GM12878 (cell line): ENCODE data around the gene ELF2. TPM values are rescaled to one million over a fixed set of nuclear protein-coding genes. Genes with fewer than 3 reads are reported as not detected.
"Not testable (repeated sequence)": the region's sequence is repeated elsewhere in the genome, so short reads cannot be mapped to it uniquely, and the experiment has no call there.

Experiments
- ATAC-seq: fragments of 200-7000 bp; cut with Tn5 transposase; 3 replicates; pipeline ENCODE4 v1.9.1; 2020; ENCODE audit warnings: mild to moderate bottlenecking, moderate library complexity
- BruUV-seq: library from RNA; stranded (reverse); fragments of 400-500 nt; replicated peaks from 2 replicates; lab custom pipeline; 2021; lab: Mats Ljungman, UMichigan
- CTCF ChIA-PET: fragments of 300-600 bp; sonication (Branson Sonifier 250); formaldehyde crosslinking; extraction: SDS; loops from one replicate; lab custom pipeline; 2021; ENCODE audit warnings: inconsistent platforms; lab: Yijun Ruan, JAX
- POLR2A ChIA-PET: fragments of 350-600 bp; formaldehyde crosslinking; extraction: SDS; loops from one replicate; lab custom pipeline; 2021; ENCODE audit warnings: inconsistent platforms; lab: Charles Lee
- RAD21 ChIA-PET: fragments of 300-600 bp; sonication (Branson Sonifier 250); formaldehyde crosslinking; loops from one replicate; lab custom pipeline; 2023; ENCODE audit warnings: antibody characterized with exemption; ENCODE audit not compliant: unreplicated experiment; lab: Charles Lee
- SMC1A ChIA-PET: fragments of 300-600 bp; sonication (Branson Sonifier 250); formaldehyde crosslinking; loops from one replicate; lab custom pipeline; 2023; ENCODE audit not compliant: unreplicated experiment, uncharacterized antibody; lab: Charles Lee
- DNase-seq: peaks from one replicate; pipeline ENCODE4 v3.0.0-alpha.2; 2011; ENCODE audit warnings: low read depth, low spot score
- FAIRE-seq: peaks from 3 replicates; lab custom pipeline; 2011; peaks lifted over from hg19 to GRCh38; lab: Jason Lieb, UNC
- H2AFZ ChIP-seq: 2 replicates; pipeline ENCODE4 v1.6.0; 2011; ENCODE audit warnings: low read depth, low read length, control low read depth; ENCODE audit not compliant: control insufficient read depth
- H3K27ac ChIP-seq: 2 replicates; pipeline ENCODE4 v1.5.1; 2011; ENCODE audit warnings: control low read depth; ENCODE audit not compliant: control insufficient read depth, insufficient read depth
- H3K27me3 ChIP-seq, 2 experiments: replicated peaks in 1 of 2; 2 replicates each; pipeline versions ENCODE4 v1.6.0 to v1.6.1; 2011; ENCODE audit warnings: low read length in 1 of 2; ENCODE audit not compliant: control insufficient read depth in 2 of 2, insufficient read depth in 2 of 2
- H3K36me3 ChIP-seq, 2 experiments: 2 replicates each; pipeline ENCODE4 v1.5.1; 2011; ENCODE audit warnings: low read length in 1 of 2; ENCODE audit not compliant: control insufficient read depth in 2 of 2, insufficient read depth in 2 of 2
- H3K4me1 ChIP-seq: 2 replicates; pipeline ENCODE4 v1.6.1; 2011; ENCODE audit warnings: mild to moderate bottlenecking, low read length, moderate library complexity, mixed read lengths; ENCODE audit not compliant: control insufficient read depth, insufficient read depth
- H3K4me2 ChIP-seq: 2 replicates; pipeline ENCODE4 v1.6.0; 2011; ENCODE audit warnings: control low read depth; ENCODE audit not compliant: control insufficient read depth, insufficient read depth
- H3K4me3 ChIP-seq: fragments of 200-600 bp; sonication (generic); 2 replicates; pipeline ENCODE4 v1.5.1; 2016
- H3K79me2 ChIP-seq: 2 replicates; pipeline ENCODE4 v1.6.0; 2011; ENCODE audit warnings: low read length; ENCODE audit not compliant: control insufficient read depth, insufficient read depth
- H3K9ac ChIP-seq: 2 replicates; pipeline ENCODE4 v1.8.0; 2011; ENCODE audit warnings: low read length, control low read depth, mixed read lengths; ENCODE audit not compliant: control insufficient read depth, insufficient read depth
- H3K9me3 ChIP-seq: replicated peaks from 3 replicates; pipeline ENCODE4 v1.5.1; 2011; ENCODE audit warnings: mild to moderate bottlenecking, low read length; ENCODE audit not compliant: control insufficient read depth, insufficient read depth
- H4K20me1 ChIP-seq: 2 replicates; pipeline ENCODE4 v1.6.0; 2011; ENCODE audit not compliant: control insufficient read depth, insufficient read depth
- IKZF2 ChIP-seq, 2 experiments: fragments of 450-650 bp; IDR thresholded peaks; 2 replicates each; pipeline ENCODE4 v1.6.1; 2017; ENCODE audit warnings: mild to moderate bottlenecking in 2 of 2, moderate library complexity in 2 of 2
- NR2C1 ChIP-seq: fragments of 450-650 bp; IDR thresholded peaks from 2 replicates; pipeline ENCODE4 v1.6.1; 2017; ENCODE audit warnings: antibody characterized with exemption, mild to moderate bottlenecking, moderate library complexity
- PML ChIP-seq: IDR thresholded peaks from 2 replicates; pipeline ENCODE4 v1.6.1; 2012; ENCODE audit warnings: low read length, inconsistent platforms
- RFX5 ChIP-seq: IDR thresholded peaks from 2 replicates; pipeline ENCODE4 v1.6.1; 2011; ENCODE audit warnings: low read depth, low read length, improper control_type of control experiment
- ZNF274 ChIP-seq: IDR thresholded peaks from one replicate; pipeline ENCODE4 v1.8.0; 2011; ENCODE audit not compliant: insufficient read length, insufficient read depth
- WGBS: methylation state at CpG from one replicate; pipeline ENCODE4 v1.1.6; 2016; ENCODE audit warnings: low lambda C conversion rate; ENCODE audit not compliant: insufficient replicate concordance, insufficient coverage; ENCODE audit errors: missing lambda C conversion rate; 5-methylcytosine and 5-hydroxymethylcytosine counted together
- in situ Hi-C: fragments of 300-500 bp; cut with MboI; formaldehyde crosslinking; loops from 9 replicates; pipeline ENCODE4 v1.14.3; 2018; ENCODE audit warnings: mixed read lengths
- intact Hi-C: fragments of 100-400 bp; cut with micrococcal nuclease; formaldehyde crosslinking; loops from one replicate; pipeline ENCODE4 v1.14.2; 2022; ENCODE audit not compliant: unreplicated experiment
- polyA plus RNA-seq, 11 experiments: library from polyadenylated mRNA; depleted of rRNA in 4 of 11; unstranded in 6 of 11; stranded (reverse) in 5 of 11; fragments of >200 nt; fragmentation: Nextera tagmentation in 4 of 11; fragmentation: Illumina TruSeq in 1 of 11; extraction: Ambion mirVana in 4 of 11; extraction: Trizol in 1 of 11; gene quantifications; 1 replicate in 1 of 11; 2 replicates in 10 of 11; pipeline versions ENCODE4 v1.2.1 to v1.2.3, GENCODE V29; 2011 to 2016; ENCODE audit warnings: inconsistent platforms in 2 of 11, missing spikeins in 2 of 11, low read depth in 1 of 11
- total RNA-seq, 4 experiments: library from RNA; depleted of rRNA in 3 of 4; stranded (reverse); fragments of >200 nt in 3 of 4; fragmentation: Illumina TruSeq in 1 of 4; extraction: Trizol in 1 of 4; gene quantifications; 2 replicates each; pipeline versions ENCODE4 v1.2.1 to v1.2.3, GENCODE V29; 2013 to 2021
- TF ChIP-seq, protein P1 (sequence below): fragments of 450-650 bp; IDR thresholded peaks from 2 replicates; pipeline ENCODE4 v1.6.1; 2017; ENCODE audit warnings: mild to moderate bottlenecking, moderate library complexity

The ELF2 gene
- total and polyA plus RNA-seq, 10 of the 15 experiments (the other 5 are each of a cell fraction or from before 2014, with no cell fraction given) = 10.5 to 30.1 (median 20.5) TPM

DNA sequence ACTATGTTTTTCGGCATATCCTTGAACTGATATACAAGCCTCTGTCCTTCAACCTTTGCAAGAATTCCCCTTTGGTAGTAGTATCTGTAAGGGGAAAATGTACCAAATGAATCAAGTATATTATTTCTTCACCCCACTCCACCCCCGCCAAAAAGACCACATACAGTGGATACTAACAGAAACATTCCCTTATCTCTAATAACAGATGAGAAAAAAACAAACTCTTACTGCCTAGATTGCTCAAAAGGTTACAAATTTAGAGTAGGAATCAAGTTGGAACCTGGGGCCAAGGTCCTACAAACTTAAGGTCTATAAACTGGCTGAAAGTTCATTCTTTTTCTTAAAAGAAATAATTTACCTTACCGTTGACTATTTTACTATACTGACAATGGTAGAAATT, 116.4 kb downstream of the ELF2 start:
- RAD21 ChIA-PET = no interaction called here
- Histone ChIP-seq H3K79me2 (no peaks in the 10 kb centered on the region), H3K36me3 (peaks cover 3 to 30% of the 10 kb centered on the region in 2 experiments), H3K27me3 (no peaks in the 10 kb centered on the region), H3K9me3 (no peaks in the 10 kb centered on the region), H3K4me2 (no peak overlapping the region), H2AFZ (no peak overlapping the region), H3K4me3 (no peak overlapping the region), H3K4me1 (no peaks in the 10 kb centered on the region), H3K9ac (no peak overlapping the region), H4K20me1 (no peaks in the 10 kb centered on the region), H3K27ac (no peak overlapping the region)
- ATAC-seq (no peak), FAIRE-seq (no peak), DNase-seq (no peak)
- CTCF ChIA-PET = interaction anchor here (1.4 kb wide), 1 partner anchor 30 kb away, joined by 9 read pairs; no protein-coding TSS in a partner anchor
- intact Hi-C loops (no loop called here), in situ Hi-C loops (no loop called here)
- POLR2A ChIA-PET = no interaction called here
- SMC1A ChIA-PET = interaction anchor here (1.3 to 1.5 kb wide), 2 partner anchors 19 to 30 kb away, joined by 4 to 6 read pairs; no protein-coding TSS in a partner anchor
- TF ChIP-seq NR2C1 (no peak), ZNF274 (no peak), IKZF2 (IDR thresholded peaks at IDR 0.05) (no peak), PML (no peak), RFX5 (no peak)
- TF ChIP-seq, protein P1, sequence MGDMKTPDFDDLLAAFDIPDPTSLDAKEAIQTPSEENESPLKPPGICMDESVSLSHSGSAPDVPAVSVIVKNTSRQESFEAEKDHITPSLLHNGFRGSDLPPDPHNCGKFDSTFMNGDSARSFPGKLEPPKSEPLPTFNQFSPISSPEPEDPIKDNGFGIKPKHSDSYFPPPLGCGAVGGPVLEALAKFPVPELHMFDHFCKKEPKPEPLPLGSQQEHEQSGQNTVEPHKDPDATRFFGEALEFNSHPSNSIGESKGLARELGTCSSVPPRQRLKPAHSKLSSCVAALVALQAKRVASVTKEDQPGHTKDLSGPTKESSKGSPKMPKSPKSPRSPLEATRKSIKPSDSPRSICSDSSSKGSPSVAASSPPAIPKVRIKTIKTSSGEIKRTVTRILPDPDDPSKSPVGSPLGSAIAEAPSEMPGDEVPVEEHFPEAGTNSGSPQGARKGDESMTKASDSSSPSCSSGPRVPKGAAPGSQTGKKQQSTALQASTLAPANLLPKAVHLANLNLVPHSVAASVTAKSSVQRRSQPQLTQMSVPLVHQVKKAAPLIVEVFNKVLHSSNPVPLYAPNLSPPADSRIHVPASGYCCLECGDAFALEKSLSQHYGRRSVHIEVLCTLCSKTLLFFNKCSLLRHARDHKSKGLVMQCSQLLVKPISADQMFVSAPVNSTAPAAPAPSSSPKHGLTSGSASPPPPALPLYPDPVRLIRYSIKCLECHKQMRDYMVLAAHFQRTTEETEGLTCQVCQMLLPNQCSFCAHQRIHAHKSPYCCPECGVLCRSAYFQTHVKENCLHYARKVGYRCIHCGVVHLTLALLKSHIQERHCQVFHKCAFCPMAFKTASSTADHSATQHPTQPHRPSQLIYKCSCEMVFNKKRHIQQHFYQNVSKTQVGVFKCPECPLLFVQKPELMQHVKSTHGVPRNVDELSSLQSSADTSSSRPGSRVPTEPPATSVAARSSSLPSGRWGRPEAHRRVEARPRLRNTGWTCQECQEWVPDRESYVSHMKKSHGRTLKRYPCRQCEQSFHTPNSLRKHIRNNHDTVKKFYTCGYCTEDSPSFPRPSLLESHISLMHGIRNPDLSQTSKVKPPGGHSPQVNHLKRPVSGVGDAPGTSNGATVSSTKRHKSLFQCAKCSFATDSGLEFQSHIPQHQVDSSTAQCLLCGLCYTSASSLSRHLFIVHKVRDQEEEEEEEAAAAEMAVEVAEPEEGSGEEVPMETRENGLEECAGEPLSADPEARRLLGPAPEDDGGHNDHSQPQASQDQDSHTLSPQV = no peak
- 100% methylated on average over 3 of the region's 3 CpGs for WGBS
- no TSS peak for BruUV-seq

DNA sequence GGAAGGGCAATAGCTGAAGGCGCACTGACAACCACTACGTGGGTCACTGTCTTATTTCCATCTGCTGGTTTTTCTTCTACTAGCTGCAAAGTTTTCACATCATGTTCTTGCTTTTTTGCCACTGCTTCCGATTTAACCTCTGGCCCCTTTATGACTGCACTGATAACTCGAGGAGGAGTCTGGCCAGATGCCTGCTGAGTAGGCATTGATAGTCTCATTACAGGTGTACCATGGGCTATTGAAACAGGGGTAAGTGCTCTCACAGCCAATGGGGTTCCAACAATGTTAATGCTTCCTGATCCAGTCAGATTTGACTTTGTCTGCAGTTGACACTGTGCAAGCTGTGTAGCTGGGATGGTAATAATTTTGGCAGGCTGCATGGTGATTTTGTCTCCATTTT, 118.0 kb downstream of the ELF2 start:
- H3K4me2 ChIP-seq, intact Hi-C loops, H3K27ac ChIP-seq, H4K20me1 ChIP-seq, H3K4me1 ChIP-seq, in situ Hi-C loops, BruUV-seq, H3K79me2 ChIP-seq, POLR2A ChIA-PET, H3K27me3 ChIP-seq, H3K9me3 ChIP-seq, H3K9ac ChIP-seq, H2AFZ ChIP-seq, FAIRE-seq, H3K4me3 ChIP-seq, DNase-seq, ATAC-seq: not testable (repeated sequence)
- H3K36me3 ChIP-seq = peaks cover 3 to 38% of the 10 kb centered on the region in 2 experiments
- CTCF ChIA-PET = interaction anchor here (0.6 to 2.4 kb wide), 6 partner anchors 17 to 52 kb away, joined by 3 to 13 read pairs (median 5); no protein-coding TSS in a partner anchor
- RAD21 ChIA-PET = interaction anchor here (0.8 kb wide), 1 partner anchor 28 kb away, joined by 3 read pairs; no protein-coding TSS in a partner anchor
- SMC1A ChIA-PET = interaction anchor here (0.6 to 1.5 kb wide), 4 partner anchors 17 to 457 kb away, joined by 3 to 6 read pairs (median 4); no protein-coding TSS in a partner anchor
- WGBS = 88% methylated on average over 4 of the region's 4 CpGs
